ENCODE data around the gene C1orf116.

C1orf116 gene

GRCh38 chr1:206978259-206978658 lies 54.3 kb downstream of the C1orf116 start:
- DNase-seq: no peak
- Histone ChIP-seq H3K27ac (ENCODE audit: low read depth, low read length) (no peak overlapping the region), H3K27me3 (ENCODE audit: insufficient read depth, low read length) (no peaks in the 10 kb centered on the region), H3K23ac (ENCODE audit: low read length) (no peak overlapping the region), H4K8ac (ENCODE audit: low read depth, low read length) (no peak overlapping the region), H3K9ac (ENCODE audit: low read length) (no peak overlapping the region), H3K79me1 (ENCODE audit: low read length) (no peaks in the 10 kb centered on the region), H4K91ac (ENCODE audit: low read depth, low read length) (no peak overlapping the region), H3K14ac (ENCODE audit: low read length) (no peak overlapping the region), H3K4me2 (ENCODE audit: low read length) (no peak overlapping the region), H2AFZ (ENCODE audit: insufficient read depth, low read length, poor library complexity) (no peak overlapping the region), H2BK5ac (ENCODE audit: low read depth, low read length, poor library complexity) (no peak overlapping the region), H2AK5ac (ENCODE audit: low read length) (no peak overlapping the region), H3K4ac (ENCODE audit: low read depth, low read length) (no peak overlapping the region), H3K9me3 (ENCODE audit: insufficient read depth, low read depth, low read length) (no peaks in the 10 kb centered on the region), H3K4me1 (ENCODE audit: control insufficient read depth in 1 of 2, insufficient read depth in 2 of 2, low read length in 2 of 2) (no peaks in the 10 kb centered on the region), H3K36me3 (ENCODE audit: control insufficient read depth in 1 of 2, insufficient read depth in 2 of 2, low read length in 2 of 2) (no peaks in the 10 kb centered on the region), H4K12ac (ENCODE audit: low read depth, low read length) (no peak overlapping the region), H2BK120ac (ENCODE audit: insufficient read depth, low read length, poor library complexity) (no peak overlapping the region), H3K79me2 (ENCODE audit: control insufficient read depth, insufficient read depth, low read length, poor library complexity) (no peaks in the 10 kb centered on the region), H2BK12ac (ENCODE audit: low read length) (no peak overlapping the region), H3K4me3 (ENCODE audit: low read depth, low read length) (no peak overlapping the region), H3K18ac (ENCODE audit: low read length) (no peak overlapping the region)
- no CpG with 5 or more reads among the region's 7 CpGs for WGBS (ENCODE audit: extremely low coverage, insufficient coverage, insufficient read length)

GRCh38 chr1:206975306-206975705 lies 57.2 kb downstream of the C1orf116 start:
- no peak overlapping the region for H3K27ac ChIP-seq (ENCODE audit: low read depth, low read length)
- H3K18ac ChIP-seq (ENCODE audit: low read length): no peak overlapping the region
- no peak overlapping the region for H3K4ac ChIP-seq (ENCODE audit: low read depth, low read length)
- H4K91ac ChIP-seq (ENCODE audit: low read depth, low read length): no peak overlapping the region
- no peaks in the 10 kb centered on the region for H3K36me3 ChIP-seq (ENCODE audit: control insufficient read depth in 1 of 2, insufficient read depth in 2 of 2, low read length in 2 of 2)
- no peak overlapping the region for H2AFZ ChIP-seq (ENCODE audit: insufficient read depth, low read length, poor library complexity)
- no peak overlapping the region for H2BK120ac ChIP-seq (ENCODE audit: insufficient read depth, low read length, poor library complexity)
- H4K8ac ChIP-seq (ENCODE audit: low read depth, low read length): no peak overlapping the region
- no peaks in the 10 kb centered on the region for H3K79me2 ChIP-seq (ENCODE audit: control insufficient read depth, insufficient read depth, low read length, poor library complexity)
- H2AK5ac ChIP-seq (ENCODE audit: low read length): no peak overlapping the region
- no peak overlapping the region for H3K14ac ChIP-seq (ENCODE audit: low read length)
- H3K23ac ChIP-seq (ENCODE audit: low read length): no peak overlapping the region
- H3K9me3 ChIP-seq (ENCODE audit: insufficient read depth, low read depth, low read length): no peaks in the 10 kb centered on the region
- no peaks in the 10 kb centered on the region for H3K79me1 ChIP-seq (ENCODE audit: low read length)
- no CpG with 5 or more reads among the region's 1 CpG for WGBS (ENCODE audit: extremely low coverage, insufficient coverage, insufficient read length)
- no peak for DNase-seq
- no peak overlapping the region for H3K4me2 ChIP-seq (ENCODE audit: low read length)
- H3K4me3 ChIP-seq (ENCODE audit: low read depth, low read length): no peak overlapping the region
- H3K27me3 ChIP-seq (ENCODE audit: insufficient read depth, low read length): no peaks in the 10 kb centered on the region
- no peak overlapping the region for H2BK12ac ChIP-seq (ENCODE audit: low read length)
- H3K9ac ChIP-seq (ENCODE audit: low read length): no peak overlapping the region
- no peak overlapping the region for H4K12ac ChIP-seq (ENCODE audit: low read depth, low read length)
- no peaks in the 10 kb centered on the region for H3K4me1 ChIP-seq (ENCODE audit: control insufficient read depth in 1 of 2, insufficient read depth in 2 of 2, low read length in 2 of 2)
- no peak overlapping the region for H2BK5ac ChIP-seq (ENCODE audit: low read depth, low read length, poor library complexity)

GRCh38 chr1:206974140-206974539 lies 58.4 kb downstream of the C1orf116 start:
- Histone ChIP-seq H3K23ac (ENCODE audit: low read length) (no peak overlapping the region), H3K4me2 (ENCODE audit: low read length) (no peak overlapping the region), H4K8ac (ENCODE audit: low read depth, low read length) (no peak overlapping the region), H3K79me1 (ENCODE audit: low read length) (no peaks in the 10 kb centered on the region), H2AFZ (ENCODE audit: insufficient read depth, low read length, poor library complexity) (no peak overlapping the region), H3K27ac (ENCODE audit: low read depth, low read length) (no peak overlapping the region), H3K18ac (ENCODE audit: low read length) (no peak overlapping the region), H3K9ac (ENCODE audit: low read length) (no peak overlapping the region), H3K36me3 (ENCODE audit: control insufficient read depth in 1 of 2, insufficient read depth in 2 of 2, low read length in 2 of 2) (no peaks in the 10 kb centered on the region), H3K4ac (ENCODE audit: low read depth, low read length) (no peak overlapping the region), H4K12ac (ENCODE audit: low read depth, low read length) (no peak overlapping the region), H4K91ac (ENCODE audit: low read depth, low read length) (no peak overlapping the region), H3K79me2 (ENCODE audit: control insufficient read depth, insufficient read depth, low read length, poor library complexity) (no peaks in the 10 kb centered on the region), H2BK5ac (ENCODE audit: low read depth, low read length, poor library complexity) (no peak overlapping the region), H2BK12ac (ENCODE audit: low read length) (no peak overlapping the region), H3K9me3 (ENCODE audit: insufficient read depth, low read depth, low read length) (no peaks in the 10 kb centered on the region), H3K4me1 (ENCODE audit: control insufficient read depth in 1 of 2, insufficient read depth in 2 of 2, low read length in 2 of 2) (no peaks in the 10 kb centered on the region), H3K27me3 (ENCODE audit: insufficient read depth, low read length) (no peaks in the 10 kb centered on the region), H2BK120ac (ENCODE audit: insufficient read depth, low read length, poor library complexity) (no peak overlapping the region), H2AK5ac (ENCODE audit: low read length) (no peak overlapping the region), H3K14ac (ENCODE audit: low read length) (no peak overlapping the region), H3K4me3 (ENCODE audit: low read depth, low read length) (no peak overlapping the region)
- DNase-seq: no peak
- no CpG with 5 or more reads among the region's 3 CpGs for WGBS (ENCODE audit: extremely low coverage, insufficient coverage, insufficient read length)

GRCh38 chr1:206972728-206973127 lies 59.8 kb downstream of the C1orf116 start:
- H2BK120ac ChIP-seq (ENCODE audit: insufficient read depth, low read length, poor library complexity): no peak overlapping the region
- H3K27ac ChIP-seq (ENCODE audit: low read depth, low read length): no peak overlapping the region
- no CpG with 5 or more reads among the region's 2 CpGs for WGBS (ENCODE audit: extremely low coverage, insufficient coverage, insufficient read length)
- H4K91ac ChIP-seq (ENCODE audit: low read depth, low read length): no peak overlapping the region
- no peaks in the 10 kb centered on the region for H3K27me3 ChIP-seq (ENCODE audit: insufficient read depth, low read length)
- H4K8ac ChIP-seq (ENCODE audit: low read depth, low read length): no peak overlapping the region
- H3K9ac ChIP-seq (ENCODE audit: low read length): no peak overlapping the region
- H3K4me3 ChIP-seq (ENCODE audit: low read depth, low read length): no peak overlapping the region
- no peak overlapping the region for H4K12ac ChIP-seq (ENCODE audit: low read depth, low read length)
- H3K79me2 ChIP-seq (ENCODE audit: control insufficient read depth, insufficient read depth, low read length, poor library complexity): no peaks in the 10 kb centered on the region
- H3K14ac ChIP-seq (ENCODE audit: low read length): no peak overlapping the region
- H3K18ac ChIP-seq (ENCODE audit: low read length): no peak overlapping the region
- no peak for DNase-seq
- no peak overlapping the region for H2AFZ ChIP-seq (ENCODE audit: insufficient read depth, low read length, poor library complexity)
- no peaks in the 10 kb centered on the region for H3K9me3 ChIP-seq (ENCODE audit: insufficient read depth, low read depth, low read length)
- H3K23ac ChIP-seq (ENCODE audit: low read length): no peak overlapping the region
- no peaks in the 10 kb centered on the region for H3K36me3 ChIP-seq (ENCODE audit: control insufficient read depth in 1 of 2, insufficient read depth in 2 of 2, low read length in 2 of 2)
- no peak overlapping the region for H3K4ac ChIP-seq (ENCODE audit: low read depth, low read length)
- no peaks in the 10 kb centered on the region for H3K4me1 ChIP-seq (ENCODE audit: control insufficient read depth in 1 of 2, insufficient read depth in 2 of 2, low read length in 2 of 2)
- no peak overlapping the region for H2BK12ac ChIP-seq (ENCODE audit: low read length)
- H2AK5ac ChIP-seq (ENCODE audit: low read length): no peak overlapping the region
- H3K4me2 ChIP-seq (ENCODE audit: low read length): no peak overlapping the region
- no peaks in the 10 kb centered on the region for H3K79me1 ChIP-seq (ENCODE audit: low read length)
- no peak overlapping the region for H2BK5ac ChIP-seq (ENCODE audit: low read depth, low read length, poor library complexity)
